Endothelial cell (in vitro differentiated cells): Measurements from ENCODE around the gene CAB39L. TPM values are rescaled to one million over a fixed set of nuclear protein-coding genes. Genes with fewer than 3 reads are reported as not detected.

Experiments
- DNase-seq: peaks from one replicate; pipeline ENCODE4 v3.0.0; 2021; ENCODE audit warnings: low spot score
- H3K27ac Mint-ChIP-seq: one replicate; pipeline ENCODE4 v1.8.0; 2021; ENCODE audit warnings: mixed read lengths, inconsistent platforms; ENCODE audit not compliant: unreplicated experiment
- H3K27me3 Mint-ChIP-seq: one replicate; pipeline ENCODE4 v1.8.0; 2021; ENCODE audit warnings: mild to moderate bottlenecking, moderate library complexity, mixed read lengths, inconsistent platforms; ENCODE audit not compliant: unreplicated experiment
- H3K36me3 Mint-ChIP-seq: one replicate; pipeline ENCODE4 v1.8.0; 2021; ENCODE audit warnings: mild to moderate bottlenecking, low read depth, mixed read lengths, inconsistent platforms; ENCODE audit not compliant: unreplicated experiment
- H3K4me1 Mint-ChIP-seq: one replicate; pipeline ENCODE4 v1.8.0; 2021; ENCODE audit warnings: mild to moderate bottlenecking, mixed read lengths, inconsistent platforms; ENCODE audit not compliant: unreplicated experiment
- H3K4me3 Mint-ChIP-seq: one replicate; pipeline ENCODE4 v1.8.0; 2021; ENCODE audit warnings: mild to moderate bottlenecking, mixed read lengths, inconsistent platforms; ENCODE audit not compliant: unreplicated experiment
- H3K9me3 Mint-ChIP-seq: one replicate; pipeline ENCODE4 v1.8.0; 2021; ENCODE audit warnings: mixed read lengths, inconsistent platforms; ENCODE audit not compliant: unreplicated experiment
- CTCF ChIP-seq: fragments of 200-600 bp; sonication (generic); IDR thresholded peaks from one replicate; pipeline ENCODE4 v1.5.0; 2021; ENCODE audit warnings: antibody characterized with exemption; ENCODE audit not compliant: unreplicated experiment
- total RNA-seq: library from RNA; stranded (reverse); fragmentation: NEBNext Ultra II Directional; extraction: Animal tissue kit (Norgen Biotek cat#: 25700); gene quantifications from one replicate; pipeline ENCODE4 v1.2.1, GENCODE V29; 2021; ENCODE audit not compliant: unreplicated experiment

Gene CAB39L
- total RNA-seq, 1 donor from 2014 or later, result 3.9 TPM

GRCh38 chr13:49404703-49405020 lies 39.2 kb downstream of the CAB39L start:
- Mint-ChIP-seq H3K4me1 (no peaks in the 10 kb centered on the region), H3K36me3 (peaks cover 6% of the 10 kb centered on the region), H3K9me3 (no peaks in the 10 kb centered on the region), H3K27ac (no peak overlapping the region), H3K4me3 (no peak overlapping the region), H3K27me3 (no peaks in the 10 kb centered on the region)
- no peak for TF ChIP-seq CTCF
- DNase-seq, result no peak

GRCh38 chr13:49403996-49404702 lies 39.7 kb downstream of the CAB39L start:
- no peaks in the 10 kb centered on the region for H3K4me1 Mint-ChIP-seq
- DNase-seq, result no peak
- H3K9me3 Mint-ChIP-seq, result no peaks in the 10 kb centered on the region
- no peak for TF ChIP-seq CTCF
- H3K4me3 Mint-ChIP-seq, result no peak overlapping the region
- H3K27me3 Mint-ChIP-seq, result no peaks in the 10 kb centered on the region
- H3K27ac Mint-ChIP-seq, result no peak overlapping the region
- peaks cover 6% of the 10 kb centered on the region for H3K36me3 Mint-ChIP-seq

- Mint-ChIP-seq H3K27me3 (no peaks in the 10 kb centered on the region), H3K9me3 (no peaks in the 10 kb centered on the region), H3K36me3 (peaks cover 6% of the 10 kb centered on the region), H3K27ac (no peak overlapping the region), H3K4me3 (no peak overlapping the region), H3K4me1 (no peaks in the 10 kb centered on the region)
- TF ChIP-seq CTCF, result no peak
- DNase-seq, result no peak
Measured at GRCh38 chr13:49400755-49401659, 42.9 kb downstream of the CAB39L start.

- H3K27me3 Mint-ChIP-seq, result peaks cover 2% of the 10 kb centered on the region
- H3K4me3 Mint-ChIP-seq, result no peak overlapping the region
- H3K4me1 Mint-ChIP-seq, result no peaks in the 10 kb centered on the region
- no peak overlapping the region for H3K27ac Mint-ChIP-seq
- TF ChIP-seq CTCF, result no peak
- no peak for DNase-seq
- H3K9me3 Mint-ChIP-seq, result no peaks in the 10 kb centered on the region
- peaks cover 4% of the 10 kb centered on the region for H3K36me3 Mint-ChIP-seq
Measured at GRCh38 chr13:49399801-49400472, 43.9 kb downstream of the CAB39L start.
